ENCODE results near the gene MSRB1. TPM values are rescaled to one million over a fixed set of nuclear protein-coding genes. Genes with fewer than 3 reads are reported as not detected.
A peak's percentile ranks its signal among the peaks of the same experiment; 100 is the strongest.

Gene MSRB1
- total and polyA plus RNA-seq, 2 of the 13 experiments (the other 11 are each of a cell fraction or from before 2014, with no cell fraction given), result 32.1 to 75.4 TPM

DNA sequence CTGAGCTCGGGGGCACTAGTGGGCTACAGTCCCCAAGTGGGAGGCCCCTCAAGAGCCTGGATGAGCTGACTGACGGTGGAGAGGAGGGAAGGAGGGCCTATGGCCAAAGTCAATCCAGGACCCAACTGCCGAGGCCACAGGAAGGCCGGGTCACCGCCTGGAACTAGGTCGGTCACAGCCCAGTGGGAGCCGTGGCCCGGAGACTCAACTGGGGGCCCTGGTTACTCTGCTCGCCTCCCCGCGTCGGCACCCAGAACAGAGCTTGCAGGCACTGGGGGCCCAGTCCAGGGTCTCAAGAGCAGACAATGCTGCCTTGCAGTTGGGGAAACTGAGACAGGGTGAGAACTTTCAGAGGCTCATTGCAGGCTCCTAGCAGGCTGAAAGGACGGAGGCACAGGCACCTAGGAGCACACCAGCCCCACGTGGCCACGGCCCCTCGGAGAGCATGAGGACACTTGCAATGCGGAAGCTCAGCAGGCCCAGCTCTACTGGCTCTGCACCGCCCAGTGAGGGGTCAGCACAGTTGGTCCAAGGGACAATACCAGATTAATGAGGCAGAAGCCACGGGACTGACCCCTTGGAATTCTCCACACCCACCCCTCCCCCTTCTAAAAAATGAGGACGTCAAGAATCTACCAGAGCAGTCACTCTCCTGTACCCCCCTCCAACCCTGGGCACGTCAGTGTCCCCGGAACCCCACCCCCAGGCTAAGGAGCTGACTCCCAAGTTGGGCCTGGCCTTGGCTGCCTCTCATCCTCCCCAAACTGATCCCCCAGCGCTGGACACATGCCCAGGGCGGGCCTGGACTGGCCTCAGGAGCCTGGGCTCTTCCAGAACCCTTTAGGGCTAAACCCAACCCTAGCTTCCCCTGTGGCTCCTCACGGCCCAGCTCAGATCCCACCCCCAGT lies 27.0 kb downstream of the MSRB1 start:
- H2AFZ ChIP-seq (ENCODE audit: low read length), result no peak overlapping the region
- peaks cover 37 to 79% of the 10 kb centered on the region in 2 experiments for H3K27me3 ChIP-seq (ENCODE audit: control insufficient read depth in 1 of 2, insufficient read depth in 2 of 2, low read length in 2 of 2)
- H3K36me3 ChIP-seq (replicated peaks in 1 of 2; ENCODE audit: control insufficient read depth in 1 of 2, insufficient read depth in 2 of 2, low read length in 2 of 2), result no peaks in the 10 kb centered on the region
- no peak for TF ChIP-seq ZFP90 (CRISPR knock-in tag; IDR thresholded peaks at IDR 0.05; ENCODE audit: borderline replicate concordance)
- TF ChIP-seq, protein P1, sequence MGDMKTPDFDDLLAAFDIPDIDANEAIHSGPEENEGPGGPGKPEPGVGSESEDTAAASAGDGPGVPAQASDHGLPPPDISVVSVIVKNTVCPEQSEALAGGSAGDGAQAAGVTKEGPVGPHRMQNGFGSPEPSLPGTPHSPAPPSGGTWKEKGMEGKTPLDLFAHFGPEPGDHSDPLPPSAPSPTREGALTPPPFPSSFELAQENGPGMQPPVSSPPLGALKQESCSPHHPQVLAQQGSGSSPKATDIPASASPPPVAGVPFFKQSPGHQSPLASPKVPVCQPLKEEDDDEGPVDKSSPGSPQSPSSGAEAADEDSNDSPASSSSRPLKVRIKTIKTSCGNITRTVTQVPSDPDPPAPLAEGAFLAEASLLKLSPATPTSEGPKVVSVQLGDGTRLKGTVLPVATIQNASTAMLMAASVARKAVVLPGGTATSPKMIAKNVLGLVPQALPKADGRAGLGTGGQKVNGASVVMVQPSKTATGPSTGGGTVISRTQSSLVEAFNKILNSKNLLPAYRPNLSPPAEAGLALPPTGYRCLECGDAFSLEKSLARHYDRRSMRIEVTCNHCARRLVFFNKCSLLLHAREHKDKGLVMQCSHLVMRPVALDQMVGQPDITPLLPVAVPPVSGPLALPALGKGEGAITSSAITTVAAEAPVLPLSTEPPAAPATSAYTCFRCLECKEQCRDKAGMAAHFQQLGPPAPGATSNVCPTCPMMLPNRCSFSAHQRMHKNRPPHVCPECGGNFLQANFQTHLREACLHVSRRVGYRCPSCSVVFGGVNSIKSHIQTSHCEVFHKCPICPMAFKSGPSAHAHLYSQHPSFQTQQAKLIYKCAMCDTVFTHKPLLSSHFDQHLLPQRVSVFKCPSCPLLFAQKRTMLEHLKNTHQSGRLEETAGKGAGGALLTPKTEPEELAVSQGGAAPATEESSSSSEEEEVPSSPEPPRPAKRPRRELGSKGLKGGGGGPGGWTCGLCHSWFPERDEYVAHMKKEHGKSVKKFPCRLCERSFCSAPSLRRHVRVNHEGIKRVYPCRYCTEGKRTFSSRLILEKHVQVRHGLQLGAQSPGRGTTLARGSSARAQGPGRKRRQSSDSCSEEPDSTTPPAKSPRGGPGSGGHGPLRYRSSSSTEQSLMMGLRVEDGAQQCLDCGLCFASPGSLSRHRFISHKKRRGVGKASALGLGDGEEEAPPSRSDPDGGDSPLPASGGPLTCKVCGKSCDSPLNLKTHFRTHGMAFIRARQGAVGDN (CRISPR knock-in tag; IDR thresholded peaks at IDR 0.05), result peak; percentile 56
- TF ChIP-seq, protein P2, sequence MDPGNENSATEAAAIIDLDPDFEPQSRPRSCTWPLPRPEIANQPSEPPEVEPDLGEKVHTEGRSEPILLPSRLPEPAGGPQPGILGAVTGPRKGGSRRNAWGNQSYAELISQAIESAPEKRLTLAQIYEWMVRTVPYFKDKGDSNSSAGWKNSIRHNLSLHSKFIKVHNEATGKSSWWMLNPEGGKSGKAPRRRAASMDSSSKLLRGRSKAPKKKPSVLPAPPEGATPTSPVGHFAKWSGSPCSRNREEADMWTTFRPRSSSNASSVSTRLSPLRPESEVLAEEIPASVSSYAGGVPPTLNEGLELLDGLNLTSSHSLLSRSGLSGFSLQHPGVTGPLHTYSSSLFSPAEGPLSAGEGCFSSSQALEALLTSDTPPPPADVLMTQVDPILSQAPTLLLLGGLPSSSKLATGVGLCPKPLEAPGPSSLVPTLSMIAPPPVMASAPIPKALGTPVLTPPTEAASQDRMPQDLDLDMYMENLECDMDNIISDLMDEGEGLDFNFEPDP (CRISPR knock-in tag; conservative IDR thresholded peaks at IDR 0.05), result no peak
- TF ChIP-seq, protein P3, sequence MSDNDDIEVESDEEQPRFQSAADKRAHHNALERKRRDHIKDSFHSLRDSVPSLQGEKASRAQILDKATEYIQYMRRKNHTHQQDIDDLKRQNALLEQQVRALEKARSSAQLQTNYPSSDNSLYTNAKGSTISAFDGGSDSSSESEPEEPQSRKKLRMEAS (IDR thresholded peaks at IDR 0.05), result peak; percentile 41; the same call in 1 of the 2 replicates
- no peak for TF ChIP-seq HIVEP1 (CRISPR knock-in tag; IDR thresholded peaks at IDR 0.05)
- ChIA-PET POLR2A (interaction anchor here (1.2 kb wide), 1 partner anchor 89 kb away, joined by 4 read pairs; the partner anchor contains the start of genes FAHD1 and HAGH), CTCF (ENCODE audit: low intra/inter-chr PET ratio, low total read pairs) (no interaction called here)
- no peak for ATAC-seq
- H3K4me3 ChIP-seq (replicated peaks in 1 of 3; ENCODE audit: insufficient read depth in 1 of 3, low read depth in 2 of 3, low read length in 3 of 3), result no peak overlapping the region
- FAIRE-seq, result no peak
- 0 out of 2 replicates have a peak, but pooled peaks cover 2% of the 10 kb centered on the region for H4K20me1 ChIP-seq (ENCODE audit: insufficient read depth, low read length)
- no peaks in the 10 kb centered on the region for H3K9me3 ChIP-seq (ENCODE audit: low read length)
- H3K4me1 ChIP-seq (ENCODE audit: insufficient read depth, low read length), result peaks cover 14% of the 10 kb centered on the region
- no peak overlapping the region for H3K9ac ChIP-seq (ENCODE audit: insufficient read depth, low read depth, low read length)
- intact Hi-C loops (cut with micrococcal nuclease; ENCODE audit: unreplicated experiment) (no loop called here), in situ Hi-C loops (cut with HindIII; ENCODE audit: extremely low pct_ligation_motif_present, low pct_unique_long_range_greater_than_20kb) (no loop called here)
- 12% methylated on average over 10 of the region's 25 CpGs for WGBS (ENCODE audit: low lambda C conversion rate)
- no TSS peak for BruUV-seq (replicated peaks)
- H3K27ac ChIP-seq (ENCODE audit: extremely low read length, insufficient read depth, low read length), result no peak overlapping the region
- H3K4me2 ChIP-seq (ENCODE audit: low read depth, low read length), result no peak overlapping the region
- DNase-seq (ENCODE audit: low spot score), result no peak
- H3K79me2 ChIP-seq (ENCODE audit: insufficient read depth, low read length), result no peaks in the 10 kb centered on the region

Measured in HepG2 (cell line).